IMR-90 (cell line): Measurements from ENCODE around the gene RRAGD.

ENCODE experiments used
- CEBPB ChIP-seq: IDR thresholded peaks from 2 replicates; pipeline ENCODE4 v1.6.1; 2012; ENCODE audit warnings: low read depth, low read length, improper control_type of control experiment
- FOS ChIP-seq: fragments of 150-350 bp; IDR thresholded peaks from 2 replicates; pipeline ENCODE4 v1.6.1; 2016; ENCODE audit warnings: low read depth, low read length
- MAFK ChIP-seq: IDR thresholded peaks from 2 replicates; pipeline ENCODE4 v1.6.1; 2012; ENCODE audit warnings: low read depth, low read length, improper control_type of control experiment
- MAZ ChIP-seq: IDR thresholded peaks from 2 replicates; pipeline ENCODE4 v1.6.1; 2012; ENCODE audit warnings: low read depth, mild to moderate bottlenecking, low read length, improper control_type of control experiment, moderate library complexity, borderline replicate concordance
- POLR2A ChIP-seq: IDR thresholded peaks from 2 replicates; pipeline ENCODE4 v1.6.1; 2012; ENCODE audit warnings: mild to moderate bottlenecking, low read depth, low read length
- RAD21 ChIP-seq: IDR thresholded peaks from 2 replicates; pipeline ENCODE4 v1.6.1; 2012; ENCODE audit warnings: low read length, improper control_type of control experiment
- RCOR1 ChIP-seq: IDR thresholded peaks from 2 replicates; pipeline ENCODE4 v1.6.1; 2012; ENCODE audit warnings: mild to moderate bottlenecking, low read length, improper control_type of control experiment; ENCODE audit not compliant: insufficient replicate concordance
- RFX5 ChIP-seq: IDR thresholded peaks from 2 replicates; pipeline ENCODE4 v1.8.0; 2012; ENCODE audit warnings: low read depth, mild to moderate bottlenecking, low read length, moderate library complexity
- TF ChIP-seq, protein P1 (sequence below): conservative IDR thresholded peaks from 2 replicates; pipeline ENCODE4 v1.5.1; 2012; ENCODE audit warnings: mild to moderate bottlenecking, low read depth, low read length, improper control_type of control experiment

DNA sequence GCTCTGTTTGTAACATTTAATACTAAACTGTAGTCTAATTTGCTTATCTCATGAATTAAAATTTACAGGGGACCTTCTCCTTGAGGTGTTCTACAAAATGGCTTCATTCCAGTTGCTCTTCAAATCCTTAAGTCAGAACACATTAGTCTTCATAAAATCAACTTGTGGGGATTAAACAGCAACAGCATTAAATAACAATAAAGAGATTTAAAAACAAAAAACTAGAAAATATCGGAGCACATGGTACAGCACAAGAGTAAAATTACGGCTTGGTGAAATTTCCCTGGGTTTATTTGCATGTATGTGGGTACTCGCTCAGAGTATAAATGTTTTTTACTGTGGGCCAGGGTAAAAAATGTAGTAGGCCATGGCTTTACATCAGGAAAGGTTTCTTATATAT is 12.0 kb downstream of the RRAGD start:
- TF ChIP-seq POLR2A (no peak), RAD21 (no peak), RFX5 (no peak), RCOR1 (no peak), FOS (no peak), CEBPB (no peak), MAFK (no peak), MAZ (no peak)
- TF ChIP-seq, protein P1, sequence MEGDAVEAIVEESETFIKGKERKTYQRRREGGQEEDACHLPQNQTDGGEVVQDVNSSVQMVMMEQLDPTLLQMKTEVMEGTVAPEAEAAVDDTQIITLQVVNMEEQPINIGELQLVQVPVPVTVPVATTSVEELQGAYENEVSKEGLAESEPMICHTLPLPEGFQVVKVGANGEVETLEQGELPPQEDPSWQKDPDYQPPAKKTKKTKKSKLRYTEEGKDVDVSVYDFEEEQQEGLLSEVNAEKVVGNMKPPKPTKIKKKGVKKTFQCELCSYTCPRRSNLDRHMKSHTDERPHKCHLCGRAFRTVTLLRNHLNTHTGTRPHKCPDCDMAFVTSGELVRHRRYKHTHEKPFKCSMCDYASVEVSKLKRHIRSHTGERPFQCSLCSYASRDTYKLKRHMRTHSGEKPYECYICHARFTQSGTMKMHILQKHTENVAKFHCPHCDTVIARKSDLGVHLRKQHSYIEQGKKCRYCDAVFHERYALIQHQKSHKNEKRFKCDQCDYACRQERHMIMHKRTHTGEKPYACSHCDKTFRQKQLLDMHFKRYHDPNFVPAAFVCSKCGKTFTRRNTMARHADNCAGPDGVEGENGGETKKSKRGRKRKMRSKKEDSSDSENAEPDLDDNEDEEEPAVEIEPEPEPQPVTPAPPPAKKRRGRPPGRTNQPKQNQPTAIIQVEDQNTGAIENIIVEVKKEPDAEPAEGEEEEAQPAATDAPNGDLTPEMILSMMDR = no peak
